ENCODE results near the gene WASF2. TPM values are rescaled to one million over a fixed set of nuclear protein-coding genes. Genes with fewer than 3 reads are reported as not detected.

The WASF2 gene
- total and polyA plus RNA-seq, 2 donors (not counting 1 experiment from before 2014, with no cell fraction given), result 26.3 to 66.9 TPM

DNA sequence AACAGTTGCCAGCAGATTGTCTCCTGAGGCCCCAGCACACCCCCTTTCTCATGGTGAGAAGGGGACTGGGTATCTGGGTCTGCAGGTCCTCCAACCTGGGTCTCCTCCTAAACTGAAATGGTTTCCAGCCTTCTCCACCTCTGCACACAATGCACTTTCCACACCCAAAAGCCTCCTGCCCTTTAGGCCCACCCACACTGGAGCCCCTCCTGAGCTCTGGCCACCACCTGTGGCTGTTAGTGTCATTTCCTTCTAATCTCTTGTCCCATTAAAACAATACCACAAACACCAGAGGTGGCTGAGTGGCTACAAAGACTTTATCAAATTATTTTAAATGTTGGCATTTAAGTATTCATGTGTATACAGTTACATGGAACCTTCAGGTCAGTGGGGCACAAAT lies 86.0 kb downstream of the WASF2 start:
- peak overlapping the region; percentile 18 for H3K4me2 ChIP-seq (ENCODE audit: extremely low read depth, insufficient read depth, low read length)
- H4K20me1 ChIP-seq (ENCODE audit: control insufficient read depth, extremely low read depth, insufficient read depth, low read length), result no peaks in the 10 kb centered on the region
- H3K4me1 ChIP-seq (ENCODE audit: control insufficient read depth, extremely low read depth, insufficient read depth, low read length), result peaks cover 31% of the 10 kb centered on the region
- H3K4me3 ChIP-seq (replicated peaks in 1 of 4; ENCODE audit: control extremely low read depth in 1 of 4, insufficient read depth in 1 of 4, low read depth in 3 of 4, low read length in 4 of 4), result no peak overlapping the region
- H3K27me3 ChIP-seq (ENCODE audit: control insufficient read depth, insufficient read depth, low read length), result no peaks in the 10 kb centered on the region
- DNase-seq (ENCODE audit: low read depth in 2 of 2), result no peak
- no peak overlapping the region for H3K9ac ChIP-seq (ENCODE audit: insufficient read depth, low read length)
- H3K27ac ChIP-seq (ENCODE audit: insufficient read depth, low read length), result peak overlapping the region; percentile 61
- TF ChIP-seq, protein P1, sequence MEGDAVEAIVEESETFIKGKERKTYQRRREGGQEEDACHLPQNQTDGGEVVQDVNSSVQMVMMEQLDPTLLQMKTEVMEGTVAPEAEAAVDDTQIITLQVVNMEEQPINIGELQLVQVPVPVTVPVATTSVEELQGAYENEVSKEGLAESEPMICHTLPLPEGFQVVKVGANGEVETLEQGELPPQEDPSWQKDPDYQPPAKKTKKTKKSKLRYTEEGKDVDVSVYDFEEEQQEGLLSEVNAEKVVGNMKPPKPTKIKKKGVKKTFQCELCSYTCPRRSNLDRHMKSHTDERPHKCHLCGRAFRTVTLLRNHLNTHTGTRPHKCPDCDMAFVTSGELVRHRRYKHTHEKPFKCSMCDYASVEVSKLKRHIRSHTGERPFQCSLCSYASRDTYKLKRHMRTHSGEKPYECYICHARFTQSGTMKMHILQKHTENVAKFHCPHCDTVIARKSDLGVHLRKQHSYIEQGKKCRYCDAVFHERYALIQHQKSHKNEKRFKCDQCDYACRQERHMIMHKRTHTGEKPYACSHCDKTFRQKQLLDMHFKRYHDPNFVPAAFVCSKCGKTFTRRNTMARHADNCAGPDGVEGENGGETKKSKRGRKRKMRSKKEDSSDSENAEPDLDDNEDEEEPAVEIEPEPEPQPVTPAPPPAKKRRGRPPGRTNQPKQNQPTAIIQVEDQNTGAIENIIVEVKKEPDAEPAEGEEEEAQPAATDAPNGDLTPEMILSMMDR (conservative IDR thresholded peaks at IDR 0.05 in 1 of 2, IDR thresholded peaks at IDR 0.05 in 1 of 2; ENCODE audit: low read depth in 1 of 2, low read length in 2 of 2), result no peak
- no peak for TF ChIP-seq EZH2 (IDR thresholded peaks at IDR 0.05; ENCODE audit: low read length, missing control alignments)
- H2AFZ ChIP-seq (ENCODE audit: low read length), result no peak overlapping the region
- no peaks in the 10 kb centered on the region for H3K9me3 ChIP-seq (ENCODE audit: control insufficient read depth, insufficient read depth, low read depth, low read length)
- H3K79me2 ChIP-seq (ENCODE audit: control insufficient read depth, insufficient read depth, low read length), result no peaks in the 10 kb centered on the region
- peaks cover 9% of the 10 kb centered on the region for H3K36me3 ChIP-seq (ENCODE audit: control insufficient read depth, insufficient read depth, low read length)

DNA sequence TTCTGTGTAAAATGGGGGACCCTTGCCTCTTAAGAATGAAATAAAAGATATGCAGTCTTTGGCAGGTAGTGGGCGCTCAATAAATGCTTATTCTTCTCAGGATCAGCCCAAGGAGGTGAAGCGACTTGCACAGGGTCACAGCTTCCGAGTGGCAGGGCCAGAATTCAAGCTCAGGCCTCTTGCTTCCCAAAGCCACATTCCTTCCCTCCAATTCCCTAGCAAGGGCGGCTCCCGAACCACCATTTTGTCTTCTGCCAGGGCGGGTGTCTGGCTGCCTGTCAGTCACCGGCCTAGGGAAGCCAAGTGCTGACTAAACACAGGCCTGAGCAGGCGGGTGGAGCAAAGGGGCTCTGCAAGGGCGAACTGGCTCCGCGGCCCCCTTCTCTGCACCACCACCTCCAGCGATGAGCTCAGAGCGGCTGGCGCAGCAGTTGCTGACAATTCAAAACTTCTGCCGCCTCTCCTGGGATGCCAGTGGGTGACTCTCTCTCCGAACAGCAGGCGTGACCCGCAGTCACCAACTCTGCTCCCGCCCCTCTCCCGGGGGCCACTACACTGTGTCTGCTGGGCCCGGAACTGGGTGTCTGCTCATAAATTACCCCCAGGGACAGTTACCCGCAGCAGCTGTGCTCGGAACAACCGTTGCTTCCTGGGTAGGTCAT lies 86.8 kb downstream of the WASF2 start:
- peaks cover 7% of the 10 kb centered on the region for H3K36me3 ChIP-seq (ENCODE audit: control insufficient read depth, insufficient read depth, low read length)
- peaks cover 31% of the 10 kb centered on the region for H3K4me1 ChIP-seq (ENCODE audit: control insufficient read depth, extremely low read depth, insufficient read depth, low read length)
- H4K20me1 ChIP-seq (ENCODE audit: control insufficient read depth, extremely low read depth, insufficient read depth, low read length), result no peaks in the 10 kb centered on the region
- DNase-seq (ENCODE audit: low read depth in 2 of 2), result peak; percentile 48 to 83
- H3K4me3 ChIP-seq (replicated peaks in 1 of 4; ENCODE audit: control extremely low read depth in 1 of 4, insufficient read depth in 1 of 4, low read depth in 3 of 4, low read length in 4 of 4), result no peak overlapping the region
- no peak overlapping the region for H3K9ac ChIP-seq (ENCODE audit: insufficient read depth, low read length)
- peak overlapping the region; percentile 61 for H3K27ac ChIP-seq (ENCODE audit: insufficient read depth, low read length)
- H3K4me2 ChIP-seq (ENCODE audit: extremely low read depth, insufficient read depth, low read length), result peak overlapping the region; percentile 18
- no peaks in the 10 kb centered on the region for H3K9me3 ChIP-seq (ENCODE audit: control insufficient read depth, insufficient read depth, low read depth, low read length)
- no peak overlapping the region for H2AFZ ChIP-seq (ENCODE audit: low read length)
- TF ChIP-seq, protein P1 (conservative IDR thresholded peaks at IDR 0.05 in 1 of 2, IDR thresholded peaks at IDR 0.05 in 1 of 2; ENCODE audit: low read depth in 1 of 2, low read length in 2 of 2), result peak; percentile 21 to 39
- TF ChIP-seq EZH2 (IDR thresholded peaks at IDR 0.05; ENCODE audit: low read length, missing control alignments), result no peak
- H3K79me2 ChIP-seq (ENCODE audit: control insufficient read depth, insufficient read depth, low read length), result no peaks in the 10 kb centered on the region
- H3K27me3 ChIP-seq (ENCODE audit: control insufficient read depth, insufficient read depth, low read length), result no peaks in the 10 kb centered on the region

DNA sequence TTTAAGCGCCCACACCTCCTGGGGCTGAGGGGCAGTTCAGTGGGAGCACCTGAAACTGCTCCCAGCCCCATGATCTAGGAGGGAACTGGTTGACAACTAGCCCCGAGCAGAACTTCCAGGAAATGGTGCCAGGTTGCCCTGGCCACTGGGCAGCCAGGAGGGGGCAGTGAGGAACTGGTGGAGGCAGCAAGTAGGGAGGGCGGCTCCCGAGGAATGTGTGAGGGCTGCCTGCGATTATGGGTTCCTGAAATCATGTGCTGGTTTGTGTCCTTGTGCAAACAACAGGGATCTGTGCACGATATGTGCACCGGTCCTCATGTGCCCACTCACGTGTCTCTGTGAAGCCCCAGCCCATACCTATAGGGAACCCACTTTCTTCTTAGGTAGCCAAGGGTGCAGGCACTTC lies 87.6 kb downstream of the WASF2 start:
- H3K27me3 ChIP-seq (ENCODE audit: control insufficient read depth, insufficient read depth, low read length), result no peaks in the 10 kb centered on the region
- TF ChIP-seq, protein P1 (conservative IDR thresholded peaks at IDR 0.05 in 1 of 2, IDR thresholded peaks at IDR 0.05 in 1 of 2; ENCODE audit: low read depth in 1 of 2, low read length in 2 of 2), result peak; percentile 49 to 54
- TF ChIP-seq EZH2 (IDR thresholded peaks at IDR 0.05; ENCODE audit: low read length, missing control alignments), result no peak
- no peak overlapping the region for H3K27ac ChIP-seq (ENCODE audit: insufficient read depth, low read length)
- no peaks in the 10 kb centered on the region for H3K9me3 ChIP-seq (ENCODE audit: control insufficient read depth, insufficient read depth, low read depth, low read length)
- H3K4me1 ChIP-seq (ENCODE audit: control insufficient read depth, extremely low read depth, insufficient read depth, low read length), result peaks cover 31% of the 10 kb centered on the region
- DNase-seq (ENCODE audit: low read depth in 2 of 2), result peak; percentile 61 to 66
- H3K36me3 ChIP-seq (ENCODE audit: control insufficient read depth, insufficient read depth, low read length), result peaks cover 4% of the 10 kb centered on the region
- H3K4me3 ChIP-seq (replicated peaks in 1 of 4; ENCODE audit: control extremely low read depth in 1 of 4, insufficient read depth in 1 of 4, low read depth in 3 of 4, low read length in 4 of 4), result no peak overlapping the region
- no peak overlapping the region for H2AFZ ChIP-seq (ENCODE audit: low read length)
- no peaks in the 10 kb centered on the region for H3K79me2 ChIP-seq (ENCODE audit: control insufficient read depth, insufficient read depth, low read length)
- H3K4me2 ChIP-seq (ENCODE audit: extremely low read depth, insufficient read depth, low read length), result no peak overlapping the region
- no peak overlapping the region for H3K9ac ChIP-seq (ENCODE audit: insufficient read depth, low read length)
- H4K20me1 ChIP-seq (ENCODE audit: control insufficient read depth, extremely low read depth, insufficient read depth, low read length), result no peaks in the 10 kb centered on the region
